A204.1 (cell line): Measurements from ENCODE around the gene FARP1.

ENCODE experiments used
- FAIRE-seq: peaks from 2 replicates; lab custom pipeline; 2012; peaks lifted over from hg19 to GRCh38; lab: Jason Lieb, UNC

FARP1 gene

GRCh38 chr13:98484289-98485219, 341.7 kb downstream of the FARP1 start:
- FAIRE-seq = no peak

DNA sequence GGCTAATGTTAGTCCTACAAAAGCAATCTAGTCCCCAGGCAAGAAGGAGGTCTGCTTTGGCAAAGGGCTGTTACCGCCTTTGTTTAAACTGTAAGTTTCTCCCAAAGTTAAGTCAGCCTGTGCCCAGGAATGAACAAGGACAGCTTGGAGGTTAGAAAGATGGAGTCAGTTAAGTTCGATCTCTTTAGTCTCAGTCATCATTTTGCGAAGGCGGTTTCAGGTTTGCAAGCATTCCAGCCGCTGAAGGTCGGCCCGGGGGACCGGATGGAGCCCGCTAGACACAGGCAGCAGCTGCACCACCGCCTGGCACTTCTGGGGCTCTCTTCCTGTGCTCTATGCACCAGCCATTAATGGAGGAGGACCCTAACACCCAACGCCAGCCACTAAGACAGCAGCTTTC, 342.7 kb downstream of the FARP1 start:
- FAIRE-seq = no peak

DNA sequence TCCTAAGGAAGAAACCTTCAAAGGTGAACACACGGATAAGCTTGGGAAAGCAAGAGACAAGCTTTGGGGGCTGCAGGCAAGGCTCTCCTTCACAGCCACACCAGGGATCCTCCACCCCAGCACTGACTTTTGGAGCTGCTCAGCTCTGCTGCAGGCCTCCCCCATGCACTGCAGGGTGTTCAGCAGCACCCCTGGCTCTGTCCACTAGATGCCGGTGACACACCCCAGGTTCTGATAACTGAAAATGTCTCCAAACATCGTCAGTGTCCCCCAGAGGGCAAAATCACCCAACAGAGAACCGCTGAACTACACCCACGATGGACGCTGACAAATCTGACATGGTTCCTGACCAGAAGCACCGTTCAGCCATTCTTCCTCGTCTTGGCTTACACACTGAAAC, 343.5 kb downstream of the FARP1 start:
- no peak for FAIRE-seq

GRCh38 chr13:98487016-98487415, 344.1 kb downstream of the FARP1 start:
- no peak for FAIRE-seq

DNA sequence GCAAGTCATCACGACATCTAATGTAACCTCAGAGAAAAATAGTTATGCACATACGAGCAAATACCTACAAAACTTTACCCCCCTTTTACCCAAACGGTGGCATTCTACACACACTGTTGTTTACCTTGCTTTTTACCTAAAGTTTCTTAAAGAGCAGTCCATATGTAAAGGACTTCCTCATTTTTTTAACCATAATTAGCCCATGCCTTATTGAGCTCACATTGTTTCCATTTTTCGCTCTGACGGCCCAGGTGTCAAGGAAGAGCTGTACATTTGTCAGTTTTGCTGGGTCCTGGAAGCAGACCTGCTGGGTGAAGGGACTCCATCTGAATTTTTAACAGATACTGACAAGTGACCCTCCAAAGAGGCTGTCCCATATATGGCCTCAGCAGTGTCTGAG, 344.6 kb downstream of the FARP1 start:
- no peak for FAIRE-seq

DNA sequence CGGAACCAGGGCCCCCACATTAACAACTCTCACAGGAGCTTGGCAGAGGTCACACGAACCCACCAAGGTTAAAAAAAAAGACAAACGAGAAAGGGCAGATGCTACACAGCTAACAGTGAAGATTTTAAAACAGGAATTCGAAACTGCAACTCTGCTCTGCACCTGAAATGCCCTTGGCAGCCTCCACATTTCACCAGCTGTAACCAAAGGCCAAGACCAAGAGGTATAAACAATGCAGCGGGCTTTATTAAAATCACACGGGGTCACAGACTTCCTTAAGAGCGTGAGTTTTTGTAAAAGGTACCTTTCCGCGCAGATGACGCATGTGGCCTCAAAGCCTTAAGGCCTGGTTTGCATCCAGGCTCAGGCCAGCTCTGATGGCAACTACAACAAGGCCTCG, 345.8 kb downstream of the FARP1 start:
- no peak for FAIRE-seq

DNA sequence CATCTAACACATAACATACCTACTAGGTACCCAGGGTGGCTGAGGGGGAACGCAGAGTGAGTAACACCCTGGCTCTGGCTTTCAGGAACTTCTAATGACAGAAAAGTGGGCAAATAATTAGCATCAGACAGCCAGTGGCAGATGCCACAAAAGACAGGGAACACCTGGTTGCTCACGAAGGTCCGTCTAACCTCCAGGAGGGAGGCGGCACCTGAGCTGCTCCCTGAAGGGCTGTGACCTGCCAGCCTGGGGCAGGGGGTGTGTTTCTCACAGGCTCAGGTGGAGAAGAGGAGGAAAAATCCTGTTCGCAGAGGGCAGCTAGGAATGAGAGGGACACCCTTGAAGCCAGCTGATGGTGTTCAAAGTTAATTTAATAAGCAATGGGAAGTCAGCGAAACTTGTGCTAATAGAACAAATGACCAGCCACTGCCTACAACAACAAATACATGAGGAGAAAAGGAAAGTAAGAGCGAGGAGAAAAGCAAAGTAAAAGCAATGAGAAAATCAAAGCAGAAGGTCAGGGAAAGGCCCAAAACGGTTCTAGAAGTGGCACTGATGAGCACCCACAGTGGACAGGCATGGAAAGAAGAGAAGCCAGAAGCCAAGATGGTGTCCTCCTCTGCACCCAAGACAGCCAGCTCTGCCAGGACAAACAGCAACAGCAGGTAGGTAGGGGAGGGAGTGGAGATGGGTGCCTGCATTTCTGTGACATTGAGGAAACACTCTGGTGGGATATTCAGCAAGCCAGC, 346.7 kb downstream of the FARP1 start:
- no peak for FAIRE-seq

GRCh38 chr13:98490195-98490836, 347.4 kb downstream of the FARP1 start:
- FAIRE-seq = no peak

GRCh38 chr13:98490866-98491265, 348.0 kb downstream of the FARP1 start:
- no peak for FAIRE-seq

DNA sequence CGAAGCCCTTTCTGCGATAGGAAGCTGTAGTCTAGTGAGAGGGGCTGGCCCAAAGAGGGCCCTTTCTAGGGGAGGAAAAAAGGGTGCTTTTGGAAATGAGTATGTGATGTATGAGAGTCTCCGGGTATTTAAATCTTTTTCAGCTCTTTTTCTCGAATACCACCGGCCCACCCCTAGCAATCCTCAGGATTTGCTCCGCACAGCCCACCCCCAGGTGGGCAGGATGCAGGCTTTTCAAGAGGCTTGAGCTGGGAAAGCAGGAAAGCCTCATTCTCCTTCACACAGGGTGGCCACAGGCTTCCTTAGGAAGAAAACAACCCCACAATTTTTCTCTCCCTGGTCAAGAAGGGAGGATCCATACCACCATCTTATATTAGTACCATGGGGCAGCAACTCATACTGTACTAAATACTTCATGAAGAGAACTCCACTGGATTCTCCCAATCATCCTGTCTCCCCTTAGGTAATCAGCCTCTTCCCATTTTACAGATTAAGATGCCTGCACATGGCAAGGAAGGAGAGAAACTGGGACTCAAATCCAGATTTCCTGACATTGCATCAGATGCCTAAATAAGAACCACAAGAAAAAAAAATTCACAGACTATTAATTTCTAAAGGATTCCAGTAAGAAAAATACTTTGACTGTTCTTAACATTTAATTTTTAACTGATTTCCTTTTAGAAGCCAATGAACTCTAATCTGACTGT, 349.6 kb downstream of the FARP1 start:
- FAIRE-seq = no peak

DNA sequence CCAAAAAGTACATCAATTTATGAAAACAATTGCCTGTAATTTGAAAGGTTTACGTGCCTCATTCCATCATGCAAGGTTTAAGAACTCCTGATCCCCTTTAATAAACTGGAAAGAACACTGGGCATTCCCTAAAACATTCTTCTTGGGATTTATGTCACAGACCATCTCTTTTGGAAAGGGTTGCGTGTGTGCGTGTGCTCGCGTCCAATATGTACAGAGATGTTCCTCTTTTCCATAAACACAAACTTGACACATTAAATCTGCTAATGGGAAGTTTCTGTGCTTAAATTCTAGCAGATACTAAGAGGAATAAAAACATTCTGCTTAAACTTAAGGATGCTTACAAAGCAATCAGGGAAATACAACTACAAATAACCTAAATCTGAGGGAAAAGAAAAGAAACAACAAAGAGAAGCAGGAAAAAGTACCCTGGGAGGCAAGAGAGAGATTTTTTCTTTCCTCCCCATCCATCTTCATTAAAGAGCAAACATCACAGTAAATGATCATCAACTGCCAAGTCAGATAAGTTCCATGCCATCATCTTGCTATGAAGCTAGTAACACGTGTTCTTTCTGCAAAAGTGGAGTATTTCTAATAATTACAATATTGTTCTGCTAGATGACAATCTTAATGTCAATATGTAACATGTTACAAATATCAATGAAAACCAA, 350.3 kb downstream of the FARP1 start:
- FAIRE-seq = no peak

DNA sequence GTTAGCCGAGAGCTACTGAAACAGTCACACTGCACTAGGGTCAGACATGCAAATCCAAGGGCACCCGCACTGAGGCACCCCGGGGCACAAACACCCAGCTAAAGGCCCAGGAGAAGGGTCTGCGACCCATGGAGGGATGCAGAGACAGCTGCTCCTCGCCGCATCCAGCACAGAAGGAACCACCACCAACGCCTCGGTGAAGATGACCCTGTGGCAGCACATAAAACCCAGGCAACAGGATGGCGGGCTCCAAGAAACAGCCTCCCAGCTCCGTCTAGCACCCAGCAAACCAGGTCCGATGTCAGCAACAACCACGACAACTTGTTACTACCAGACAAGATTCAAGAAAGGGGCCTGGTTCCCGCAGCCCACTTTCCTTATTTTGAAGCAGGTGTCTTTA, 351.9 kb downstream of the FARP1 start:
- FAIRE-seq = no peak

DNA sequence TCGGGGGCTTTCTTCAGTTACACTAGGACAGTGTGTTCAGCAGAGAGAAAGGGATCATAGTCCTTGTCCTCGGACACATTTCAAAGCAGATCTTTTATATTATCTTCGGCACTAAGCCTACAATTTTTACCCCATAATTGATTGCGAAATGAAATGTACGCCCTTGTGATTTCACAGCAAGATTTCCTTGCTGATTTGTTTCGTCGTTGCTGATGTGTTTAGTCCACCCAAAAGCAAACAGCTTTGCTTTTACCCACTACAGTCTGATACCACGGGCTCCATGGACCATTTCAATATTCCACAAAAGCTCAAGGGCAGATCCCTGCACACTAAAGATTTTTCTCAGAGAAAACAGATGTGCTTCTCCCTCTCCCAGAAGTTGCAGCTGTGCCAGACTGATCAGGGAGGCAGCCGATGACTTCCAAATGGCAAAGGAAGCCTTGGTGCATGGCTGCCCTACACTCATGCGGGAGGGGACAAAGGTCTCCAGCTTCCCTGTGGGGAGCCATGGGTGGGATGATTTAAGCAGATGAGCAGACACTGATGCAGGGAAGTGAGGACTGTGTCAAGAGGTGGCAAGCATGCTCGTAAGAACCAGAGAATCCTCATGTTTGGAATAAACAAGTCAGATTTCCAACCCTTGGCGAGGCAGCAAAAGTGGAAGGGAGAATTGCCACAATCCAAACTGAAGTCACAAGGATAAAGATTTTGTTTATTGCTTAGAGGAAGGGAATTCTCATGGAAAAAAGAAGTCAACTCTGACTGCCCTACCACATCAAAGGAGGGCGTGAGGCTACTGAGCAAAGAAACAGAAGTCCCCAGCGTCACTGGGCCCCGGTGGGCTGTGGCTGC, 353.0 kb downstream of the FARP1 start:
- no peak for FAIRE-seq

GRCh38 chr13:98496479-98496791, 353.5 kb downstream of the FARP1 start:
- FAIRE-seq = no peak

DNA sequence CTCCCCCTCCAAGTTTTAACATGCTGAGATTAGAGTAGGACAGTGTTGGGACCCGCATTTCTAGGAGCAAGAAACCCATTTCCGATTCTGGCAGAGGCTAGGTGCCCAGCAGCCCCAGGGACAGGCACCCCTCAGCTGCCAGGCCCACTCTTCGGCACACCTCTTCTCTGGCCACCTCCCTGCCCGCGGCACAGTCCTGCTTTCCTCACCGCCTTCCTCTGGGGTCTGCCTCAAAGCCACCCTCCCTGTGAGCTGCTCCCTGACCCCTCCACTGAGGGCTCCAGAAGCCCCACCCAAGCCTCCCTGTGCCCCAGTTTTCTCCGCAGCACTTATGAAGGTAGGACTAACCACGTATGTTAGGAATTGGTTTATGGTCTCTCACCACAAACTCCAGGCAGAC, 354.1 kb downstream of the FARP1 start:
- FAIRE-seq = no peak

GRCh38 chr13:98500963-98501421, 358.1 kb downstream of the FARP1 start:
- FAIRE-seq = no peak

GRCh38 chr13:98503175-98504028, 360.5 kb downstream of the FARP1 start:
- FAIRE-seq = no peak

- no peak for FAIRE-seq
Observed at GRCh38 chr13:98504029-98504351, 361.1 kb downstream of the FARP1 start.

DNA sequence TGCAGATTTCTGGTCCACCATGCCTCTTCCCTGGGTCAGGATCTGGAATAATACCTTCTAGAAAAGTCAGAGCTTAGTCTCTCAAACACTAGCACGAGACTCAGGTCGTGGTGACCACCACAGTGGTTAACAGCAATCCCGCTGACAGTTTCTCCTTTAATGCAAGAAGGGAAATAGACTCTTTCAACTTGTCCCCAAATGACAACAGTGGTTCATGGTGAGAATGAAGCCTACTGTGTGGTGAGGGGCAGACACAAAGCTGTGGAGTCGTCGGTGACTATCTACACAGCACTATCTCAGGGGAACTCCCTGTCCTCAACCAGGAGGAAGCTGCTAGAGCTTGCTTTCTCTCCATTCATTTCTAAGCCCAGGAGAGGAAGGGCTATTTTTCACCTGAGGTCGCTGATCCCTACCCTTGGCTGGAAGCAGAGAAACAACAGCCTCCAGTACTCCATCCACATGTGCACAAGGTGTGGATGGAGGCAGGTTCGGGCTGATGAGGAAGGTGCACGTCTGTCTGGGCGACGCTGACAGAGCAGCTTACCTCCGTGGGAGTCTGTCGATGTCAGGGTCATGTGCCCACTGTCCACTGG, 361.6 kb downstream of the FARP1 start:
- FAIRE-seq = no peak
